OCI-LY1 (cell line): Measurements from ENCODE around the gene NCR1.

Experiments
- CTCF ChIP-seq: fragments of 200-600 bp; sonication (generic), shearing (Covaris generic); IDR thresholded peaks from 2 replicates; pipeline ENCODE4 v1.5.1; 2017; ENCODE audit warnings: mild to moderate bottlenecking, antibody characterized with exemption, low read length, moderate library complexity, mixed read lengths
- EZH2 ChIP-seq: fragments of 200-600 bp; sonication (generic), shearing (Covaris generic); IDR thresholded peaks from 2 replicates; pipeline ENCODE4 v1.8.0; 2017; ENCODE audit warnings: borderline replicate concordance, mixed run types, mild to moderate bottlenecking, antibody characterized with exemption, low read length, moderate library complexity, mixed read lengths

DNA sequence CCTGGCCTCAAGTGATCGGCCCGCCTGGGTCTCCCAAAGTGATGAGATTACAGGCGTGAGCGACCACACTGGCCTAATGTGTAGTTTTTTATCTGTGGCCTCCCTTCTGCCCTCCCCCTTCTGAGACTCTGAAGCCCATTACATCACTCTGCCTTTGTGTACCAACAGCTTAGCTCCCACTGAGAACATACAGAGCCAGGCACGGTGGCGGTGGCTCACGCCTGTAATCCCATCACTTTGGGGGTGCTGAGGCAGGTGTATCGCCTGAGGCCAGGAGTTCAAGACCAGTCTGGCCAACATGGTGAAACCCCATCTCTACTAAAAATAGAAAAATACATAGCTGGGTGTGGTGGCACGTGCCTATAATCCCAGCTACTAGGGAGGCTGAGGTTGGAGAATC is 12.6 kb downstream of the NCR1 start:
- TF ChIP-seq CTCF (no peak), EZH2 (no peak)
